ENCODE data around the gene AVEN. TPM values are rescaled to one million over a fixed set of nuclear protein-coding genes. Genes with fewer than 3 reads are reported as not detected.

The AVEN gene
- total and polyA plus RNA-seq, 8 donors, result 11.3 to 16.9 (median 15.1) TPM

DNA sequence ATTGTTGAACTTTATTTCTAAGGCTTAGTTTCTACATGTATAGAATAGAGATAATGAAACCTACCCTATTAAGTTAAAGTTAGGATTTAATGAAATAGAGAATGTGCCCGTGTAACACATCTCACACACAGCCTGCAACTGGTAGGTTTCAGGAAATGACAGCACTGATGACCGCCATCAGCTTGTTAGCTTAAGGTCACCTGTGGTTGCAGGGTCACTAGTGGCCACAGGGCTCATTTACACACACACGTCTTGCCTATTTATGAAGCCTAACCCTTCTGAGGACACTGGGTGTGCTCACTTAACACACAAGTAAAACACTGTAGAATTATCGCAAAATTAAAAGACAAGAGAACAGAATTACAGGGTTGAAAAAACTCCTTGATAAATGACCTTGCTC lies 50.6 kb downstream of the AVEN start:
- DNase-seq (no peak), ATAC-seq (no peak)
- Histone ChIP-seq H3K27me3 (no peaks in the 10 kb centered on the region), H3K4me3 (no peak overlapping the region), H3K27ac (no peak overlapping the region), H3K36me3 (no peaks in the 10 kb centered on the region), H3K4me1 (no peaks in the 10 kb centered on the region), H3K9me3 (no peaks in the 10 kb centered on the region)
- no peak for TF ChIP-seq CTCF (IDR thresholded peaks at IDR 0.05)
- intact Hi-C loops (cut with DNase I), result no loop called here

- H3K27ac ChIP-seq, result no peak overlapping the region
- H3K27me3 ChIP-seq, result no peaks in the 10 kb centered on the region
- no peaks in the 10 kb centered on the region for H3K4me1 ChIP-seq
- ATAC-seq (no peak), DNase-seq (no peak)
- no peak overlapping the region for H3K4me3 ChIP-seq
- no peaks in the 10 kb centered on the region for H3K9me3 ChIP-seq
- intact Hi-C loops (cut with DNase I), result no loop called here
- TF ChIP-seq CTCF (IDR thresholded peaks at IDR 0.05), result no peak
- H3K36me3 ChIP-seq, result no peaks in the 10 kb centered on the region
Observed at GRCh38 chr15:33987444-33987843, 51.6 kb downstream of the AVEN start.

DNA sequence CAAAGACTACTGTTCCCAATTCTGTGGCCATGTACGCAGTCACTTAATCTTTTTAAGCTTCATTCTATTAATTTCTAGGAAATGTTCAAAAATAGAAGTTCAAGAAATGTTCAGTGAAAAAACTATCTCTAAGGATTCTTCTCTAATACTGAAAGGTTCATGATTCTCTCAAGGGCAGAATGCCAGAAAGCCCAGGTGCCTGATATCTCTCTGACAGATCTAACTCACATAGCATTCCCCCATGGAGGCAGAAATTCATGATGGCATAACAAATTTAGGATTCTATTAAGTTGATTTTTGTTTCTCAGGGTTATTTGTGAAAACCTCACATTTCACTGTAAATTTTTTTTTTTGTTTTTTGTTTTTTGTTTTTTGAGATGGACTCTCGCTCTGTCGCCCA lies 53.3 kb downstream of the AVEN start:
- Histone ChIP-seq H3K4me1 (no peaks in the 10 kb centered on the region), H3K27ac (no peak overlapping the region), H3K9me3 (no peaks in the 10 kb centered on the region), H3K36me3 (no peaks in the 10 kb centered on the region), H3K4me3 (no peak overlapping the region), H3K27me3 (no peaks in the 10 kb centered on the region)
- intact Hi-C loops (cut with DNase I), result no loop called here
- DNase-seq (no peak), ATAC-seq (no peak)
- no peak for TF ChIP-seq CTCF (IDR thresholded peaks at IDR 0.05)

- no peaks in the 10 kb centered on the region for H3K9me3 ChIP-seq
- no peaks in the 10 kb centered on the region for H3K36me3 ChIP-seq
- ATAC-seq (no peak), DNase-seq (no peak)
- intact Hi-C loops (cut with DNase I), result no loop called here
- TF ChIP-seq CTCF (IDR thresholded peaks at IDR 0.05), result no peak
- H3K27me3 ChIP-seq, result no peaks in the 10 kb centered on the region
- H3K27ac ChIP-seq, result no peak overlapping the region
- no peak overlapping the region for H3K4me3 ChIP-seq
- H3K4me1 ChIP-seq, result no peaks in the 10 kb centered on the region
Observed at GRCh38 chr15:33985287-33985686, 53.7 kb downstream of the AVEN start.

- Histone ChIP-seq H3K9me3 (no peaks in the 10 kb centered on the region), H3K27ac (no peak overlapping the region), H3K27me3 (no peaks in the 10 kb centered on the region), H3K4me1 (no peaks in the 10 kb centered on the region), H3K4me3 (no peak overlapping the region), H3K36me3 (no peaks in the 10 kb centered on the region)
- TF ChIP-seq CTCF (IDR thresholded peaks at IDR 0.05), result no peak
- intact Hi-C loops (cut with DNase I), result no loop called here
- DNase-seq, result no peak
- no peak for ATAC-seq
Observed at GRCh38 chr15:33982516-33982915, 56.5 kb downstream of the AVEN start.

Data from left lung (tissue), 10 donors.